Thyroid gland (tissue), 4 donors: Measurements from ENCODE around the gene TMEM116. TPM values are rescaled to one million over a fixed set of nuclear protein-coding genes. Genes with fewer than 3 reads are reported as not detected.
"Not testable (repeated sequence)": the region's sequence is repeated elsewhere in the genome, so short reads cannot be mapped to it uniquely, and the experiment has no call there.

Experiments used
- DNase-seq, 2 donors: peaks; one replicate each; pipeline ENCODE4 v3.0.0-alpha.2; 2019
- H3K27ac ChIP-seq, 3 donors: fragments of 200-600 bp; sonication (generic); 1 replicate in 2 of 3; 2 replicates in 1 of 3; pipeline ENCODE4 v1.5.1; 2016 to 2019; ENCODE audit warnings: mild to moderate bottlenecking in 1 of 3, moderate library complexity in 1 of 3
- H3K27me3 ChIP-seq: fragments of 200-600 bp; sonication (generic); one replicate; pipeline ENCODE4 v1.5.1; 2019
- H3K36me3 ChIP-seq, 2 donors: fragments of 200-600 bp; sonication (generic); one replicate each; pipeline ENCODE4 v1.5.1; 2016 to 2019
- H3K4me1 ChIP-seq, 2 donors: fragments of 200-600 bp; sonication (generic); one replicate each; pipeline ENCODE4 v1.5.1; 2017 to 2019
- H3K4me3 ChIP-seq, 3 donors: fragments of 200-600 bp; sonication (generic); replicated peaks in 1 of 3; 1 replicate in 2 of 3; 2 replicates in 1 of 3; pipeline ENCODE4 v1.5.1; 2016; ENCODE audit warnings: mild to moderate bottlenecking in 1 of 3
- H3K9me3 ChIP-seq: fragments of 200-600 bp; sonication (generic); one replicate; pipeline ENCODE4 v1.5.1; 2017
- CTCF ChIP-seq, 6 experiments: fragments of 200-600 bp in 3 of 6; fragments of 450-650 bp in 3 of 6; sonication (generic) in 3 of 6; IDR thresholded peaks; one replicate each; pipeline ENCODE4 v1.5.1; 2016 to 2019; ENCODE audit warnings: antibody characterized with exemption in 6 of 6, mild to moderate bottlenecking in 2 of 6, inconsistent platforms in 1 of 6, moderate library complexity in 1 of 6
- POLR2A ChIP-seq, 2 donors: fragments of 450-650 bp; IDR thresholded peaks; one replicate each; pipeline ENCODE4 v1.6.1; 2017; ENCODE audit warnings: antibody characterized with exemption in 2 of 2, mild to moderate bottlenecking in 2 of 2, moderate library complexity in 1 of 2
- WGBS, 2 donors: methylation state at CpG; one replicate each; pipeline ENCODE4 v1.1.5; 2017; 5-methylcytosine and 5-hydroxymethylcytosine counted together
- intact Hi-C: fragments of 100-400 bp; cut with DNase I; formaldehyde crosslinking; loops from one replicate; pipeline ENCODE4 v1.15.1; 2023
- total RNA-seq, 4 donors: library from RNA; depleted of rRNA; stranded (reverse); fragments of >200 nt; gene quantifications; one replicate each; pipeline ENCODE4 v1.2.3, GENCODE V29; 2016

Gene TMEM116
- total RNA-seq, 4 donors from 2014 or later: 20.0 to 33.0 (median 26.6) TPM

- intact Hi-C loops: loop anchor here (10.0 kb wide), 1 partner anchor 166 kb away; the partner anchor contains the start of gene MAPKAPK5
- DNase-seq: no peak
- Histone ChIP-seq H3K4me1 (peaks cover 22 to 37% of the 10 kb centered on the region in 2 donors), H3K27me3 (no peaks in the 10 kb centered on the region), H3K9me3 (no peaks in the 10 kb centered on the region), H3K27ac (no peak overlapping the region), H3K4me3 (no peak overlapping the region), H3K36me3 (no peaks in the 10 kb centered on the region)
- no peak for TF ChIP-seq CTCF (IDR thresholded peaks at IDR 0.05)
- TF ChIP-seq POLR2A (IDR thresholded peaks at IDR 0.05): no peak
- 95 to 99% methylated on average over 4 to 8 of the region's 8 CpGs for WGBS, 2 donors
Measured at GRCh38 chr12:112010415-112011344, 2.3 kb downstream of the TMEM116 start.

- DNase-seq, H3K9me3 ChIP-seq, H3K4me3 ChIP-seq, H3K27ac ChIP-seq, H3K27me3 ChIP-seq, H3K36me3 ChIP-seq, intact Hi-C loops: not testable (repeated sequence)
- H3K4me1 ChIP-seq: peaks cover 17 to 32% of the 10 kb centered on the region in 2 donors
- 83 to 88% methylated on average over 3 of the region's 3 CpGs for WGBS, 2 donors
Measured at GRCh38 chr12:112009596-112009995, 3.4 kb downstream of the TMEM116 start.

- intact Hi-C loops: no loop called here
- Histone ChIP-seq H3K27ac (no peak overlapping the region), H3K4me3 (no peak overlapping the region), H3K4me1 (peaks cover 12 to 28% of the 10 kb centered on the region in 2 donors), H3K36me3 (no peaks in the 10 kb centered on the region), H3K9me3 (no peaks in the 10 kb centered on the region), H3K27me3 (no peaks in the 10 kb centered on the region)
- 71 to 88% methylated on average over 3 of the region's 3 CpGs for WGBS, 2 donors
- TF ChIP-seq POLR2A (IDR thresholded peaks at IDR 0.05): no peak
- no peak for TF ChIP-seq CTCF (IDR thresholded peaks at IDR 0.05)
- DNase-seq: no peak
Measured at GRCh38 chr12:112008918-112009317, 4.0 kb downstream of the TMEM116 start.

- 43 to 59% methylated on average over 9 of the region's 9 CpGs for WGBS, 2 donors
- no peak overlapping the region for H3K4me3 ChIP-seq
- intact Hi-C loops: no loop called here
- H3K4me1 ChIP-seq: peaks cover 12 to 28% of the 10 kb centered on the region in 2 donors
- DNase-seq: peak; percentile 71 to 82
- TF ChIP-seq POLR2A (IDR thresholded peaks at IDR 0.05) (no peak), CTCF (IDR thresholded peaks at IDR 0.05) (no peak)
- H3K36me3 ChIP-seq: no peaks in the 10 kb centered on the region
- no peaks in the 10 kb centered on the region for H3K9me3 ChIP-seq
- H3K27me3 ChIP-seq: no peaks in the 10 kb centered on the region
- H3K27ac ChIP-seq: peak overlapping the region; percentile 31 to 74 (median 32)
Measured at GRCh38 chr12:112007945-112008344, 5.0 kb downstream of the TMEM116 start.

GRCh38 chr12:112005419-112006395, 7.3 kb downstream of the TMEM116 start:
- WGBS, 2 donors: 43 to 49% methylated on average over 6 of the region's 6 CpGs
- Histone ChIP-seq H3K27me3 (no peaks in the 10 kb centered on the region), H3K4me1 (peaks cover 0 to 14% of the 10 kb centered on the region in 2 donors), H3K4me3 (peak overlapping the region in 1 of 3 donors; percentile 11), H3K9me3 (no peaks in the 10 kb centered on the region), H3K27ac (peak overlapping the region; percentile 43 to 57 (median 46)), H3K36me3 (no peaks in the 10 kb centered on the region)
- DNase-seq: peak; percentile 82
- TF ChIP-seq POLR2A (IDR thresholded peaks at IDR 0.05): peak in 1 of 2 donors; percentile 84
- TF ChIP-seq CTCF (IDR thresholded peaks at IDR 0.05): no peak
- intact Hi-C loops: no loop called here
